IPS-18c (cell line): ENCODE measurements around the gene PIAS2.

Experiments
- H3K4me3 ChIP-seq: 2 replicates; pipeline ENCODE4 v1.7.0; 2013; ENCODE audit warnings: low read depth, mild to moderate bottlenecking, low read length, moderate library complexity; ENCODE audit not compliant: insufficient read depth
- H3K9me3 ChIP-seq: one replicate; pipeline ENCODE4 v1.6.1; 2013; ENCODE audit warnings: mild to moderate bottlenecking, low read length, moderate library complexity; ENCODE audit not compliant: control insufficient read depth, insufficient read depth

PIAS2 gene

GRCh38 chr18:46755315-46756024, 161.8 kb downstream of the PIAS2 start:
- no peaks in the 10 kb centered on the region for H3K9me3 ChIP-seq
- H3K4me3 ChIP-seq = no peak overlapping the region; the same call in 1 of the 2 replicates

GRCh38 chr18:46754661-46755292, 162.5 kb downstream of the PIAS2 start:
- H3K4me3 ChIP-seq = no peak overlapping the region
- no peaks in the 10 kb centered on the region for H3K9me3 ChIP-seq

GRCh38 chr18:46754188-46754587, 163.1 kb downstream of the PIAS2 start:
- no peaks in the 10 kb centered on the region for H3K9me3 ChIP-seq
- H3K4me3 ChIP-seq = no peak overlapping the region
